Measurements from ENCODE around the gene TRIM7. TPM values are rescaled to one million over a fixed set of nuclear protein-coding genes. Genes with fewer than 3 reads are reported as not detected.
"Not testable (repeated sequence)": the region's sequence is repeated elsewhere in the genome, so short reads cannot be mapped to it uniquely, and the experiment has no call there.

TRIM7 gene
- total RNA-seq, 2 donors from 2014 or later: 5.8 to 14.2 TPM

DNA sequence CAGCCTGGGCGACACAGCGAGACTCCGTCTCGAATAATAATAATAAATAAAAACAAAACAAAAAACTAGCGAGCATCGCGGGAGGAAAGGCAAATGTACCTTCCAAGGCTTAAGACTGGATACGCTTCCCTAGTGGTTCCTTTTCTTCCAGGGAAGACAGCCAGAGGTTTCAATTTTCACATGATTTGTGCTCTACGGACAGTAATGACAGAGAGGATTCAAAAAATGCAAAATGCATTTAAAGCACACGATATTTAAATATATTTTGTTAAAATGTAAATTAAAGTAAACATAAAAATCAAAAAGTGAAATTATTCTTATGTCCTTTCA is 13.8 kb upstream of the TRIM7 start:
- DNase-seq (no peak), ATAC-seq (no peak)
- intact Hi-C loops (cut with DNase I, micrococcal nuclease): no loop called here

DNA sequence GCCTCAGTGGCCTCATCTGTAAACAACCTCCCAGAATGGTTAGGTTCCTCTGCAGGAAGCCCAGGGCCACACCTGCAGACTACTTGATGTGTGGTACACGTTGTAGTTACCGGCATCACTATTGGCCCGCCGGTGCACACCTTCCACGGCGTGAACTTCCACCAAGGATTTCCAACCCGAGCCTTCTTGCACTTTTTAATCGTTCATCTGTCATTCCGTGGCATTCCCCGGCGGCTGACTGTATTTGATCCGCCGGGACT is 12.7 kb upstream of the TRIM7 start:
- ATAC-seq (peak; percentile 13), DNase-seq (peak in 1 of 2 donors; percentile 46)
- intact Hi-C loops (cut with DNase I, micrococcal nuclease): no loop called here

DNA sequence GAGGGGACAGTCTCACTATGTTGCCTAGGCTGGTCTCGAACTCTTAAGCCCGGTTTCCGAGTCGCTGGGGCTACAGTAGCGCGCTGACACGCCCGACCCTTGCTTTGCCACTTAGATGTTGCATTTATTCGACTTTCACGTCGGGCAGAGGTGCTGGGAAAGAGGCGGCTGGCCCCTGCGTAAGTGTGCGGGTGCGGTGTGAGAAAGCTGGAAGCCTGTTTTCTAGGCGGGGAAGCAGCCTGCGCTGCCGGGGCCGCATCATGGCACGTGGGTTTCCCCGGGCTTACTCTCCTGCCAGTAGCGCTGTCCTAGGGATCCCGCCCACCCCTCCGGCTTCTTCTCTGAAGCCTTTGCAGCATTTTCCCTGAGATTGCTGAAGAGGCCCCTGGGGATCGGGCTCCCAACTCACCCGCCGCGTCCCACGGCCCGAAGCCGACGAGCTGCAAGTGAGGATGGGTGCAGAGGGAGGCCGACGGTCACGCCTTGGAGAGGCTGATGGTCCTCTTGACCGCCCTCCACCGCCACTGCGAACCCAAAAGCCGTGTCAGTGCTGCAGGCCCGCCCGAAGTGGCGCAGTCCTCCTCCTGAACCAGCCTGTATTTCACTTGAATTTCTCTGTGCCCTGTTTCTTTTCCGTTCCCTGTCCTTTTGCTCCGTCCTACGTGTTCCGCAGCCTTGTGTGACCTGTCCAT is 12.3 kb upstream of the TRIM7 start:
- peak; percentile 27 for ATAC-seq
- intact Hi-C loops (cut with DNase I, micrococcal nuclease): no loop called here
- DNase-seq: peak in 1 of 2 donors; percentile 56

DNA sequence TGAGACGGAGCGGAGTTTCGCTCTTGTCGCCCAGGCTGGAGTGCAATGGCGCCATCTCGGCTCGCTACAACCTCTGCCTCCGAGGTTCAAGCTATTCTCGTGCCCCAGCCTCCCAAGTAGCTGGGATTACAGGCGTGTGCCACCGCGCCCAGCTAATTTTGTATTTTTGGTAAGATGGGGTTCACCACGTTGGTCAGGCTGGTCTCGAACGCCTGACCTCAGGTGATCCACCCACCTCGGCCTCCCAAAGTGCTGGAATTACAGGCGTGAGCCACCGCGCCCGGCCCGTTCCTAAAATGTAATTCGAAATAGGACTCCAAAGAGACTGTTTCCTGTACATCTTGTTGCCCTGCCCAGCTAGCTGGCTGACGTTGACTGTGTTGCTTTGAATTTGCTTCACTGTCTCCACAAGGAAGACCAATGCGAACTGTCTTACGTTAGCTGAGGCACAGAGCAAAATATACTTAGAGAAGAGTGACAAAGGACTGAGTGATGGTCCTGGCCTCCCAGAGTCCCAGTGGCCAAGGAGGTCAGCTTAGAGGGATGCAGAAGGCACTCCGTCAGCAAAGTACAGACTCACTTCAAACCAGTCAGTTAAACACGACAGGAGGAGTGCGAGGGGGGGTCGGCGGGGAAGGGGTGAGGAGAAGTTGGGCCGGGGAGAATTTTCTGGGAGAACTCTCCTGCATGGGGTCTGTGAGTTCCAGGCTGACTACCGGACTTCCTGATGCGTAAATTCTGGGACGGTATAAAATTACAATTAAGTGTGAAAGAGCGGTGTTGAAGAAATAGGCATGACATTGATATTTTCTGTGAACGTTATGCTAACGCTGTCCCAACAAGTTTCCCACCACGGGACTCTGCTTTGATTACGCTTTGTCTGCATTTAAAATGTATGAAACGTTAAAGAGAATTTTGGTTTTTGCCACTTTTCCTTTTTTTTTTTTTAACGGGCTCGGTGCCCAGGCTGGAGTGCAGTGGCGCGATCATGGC is 11.3 kb upstream of the TRIM7 start:
- DNase-seq (no peak), ATAC-seq (no peak)
- intact Hi-C loops (cut with DNase I, micrococcal nuclease): no loop called here

DNA sequence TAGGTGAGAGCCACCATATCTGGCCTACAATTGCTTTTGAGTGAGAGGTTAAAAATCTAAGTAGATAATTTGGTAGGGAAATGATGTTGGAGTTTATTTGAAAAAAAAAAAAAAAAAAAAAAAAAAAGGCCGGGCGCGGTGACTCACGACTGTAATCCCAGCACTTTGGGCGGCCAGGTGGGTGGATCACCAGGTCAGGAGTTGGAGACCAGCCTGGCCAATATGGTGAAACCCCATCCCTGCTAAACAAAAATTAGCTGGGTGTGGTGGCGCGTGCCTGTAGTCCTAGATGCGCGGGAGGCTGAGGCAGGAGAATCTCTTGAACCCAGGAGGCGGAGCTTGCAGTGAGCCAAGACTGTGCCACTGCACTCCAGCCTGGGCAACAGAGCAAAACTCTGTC is 9.3 kb upstream of the TRIM7 start:
- ATAC-seq; DNase-seq; intact Hi-C loops (cut with DNase I, micrococcal nuclease): not testable (repeated sequence)

DNA sequence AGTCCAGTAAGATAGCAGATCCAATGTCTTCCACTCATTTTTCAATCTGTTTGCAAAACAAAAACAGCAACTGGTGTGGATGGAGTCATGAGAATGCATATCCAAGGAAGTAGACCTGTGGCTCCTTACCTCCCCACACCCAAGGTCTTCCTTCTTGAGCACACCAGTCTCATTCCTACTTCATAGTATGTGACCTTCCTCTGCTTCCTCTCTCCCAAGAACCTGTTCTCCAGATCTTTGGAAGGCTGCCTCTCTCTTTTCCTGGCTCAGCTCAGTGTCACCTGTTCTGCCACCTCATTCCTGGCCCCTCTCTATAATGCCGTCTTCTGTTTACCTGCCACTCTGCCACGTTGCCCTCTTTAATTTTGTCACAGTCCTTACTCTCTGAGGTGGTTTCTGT is 7.9 kb upstream of the TRIM7 start:
- DNase-seq (no peak), ATAC-seq (no peak)
- intact Hi-C loops (cut with DNase I, micrococcal nuclease): no loop called here

DNA sequence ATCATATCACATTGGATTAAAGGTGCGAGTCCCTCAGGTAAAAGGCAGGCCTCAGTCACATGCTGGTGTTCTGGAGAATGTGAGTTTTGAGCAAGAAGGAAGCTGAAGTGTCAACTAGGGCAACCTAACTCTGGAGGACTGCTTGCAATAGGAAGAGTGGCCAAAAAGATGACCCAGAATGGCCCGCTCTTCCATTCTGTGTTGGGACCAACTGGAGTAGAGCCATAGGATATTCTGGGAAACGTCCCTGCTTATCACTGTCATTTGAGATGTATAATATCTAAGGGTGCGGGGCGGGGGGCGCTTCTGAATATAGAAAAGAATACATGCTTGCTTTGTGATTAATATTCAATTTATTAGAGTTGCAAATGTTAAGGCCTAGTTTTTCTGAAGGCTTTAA is 7.1 kb upstream of the TRIM7 start:
- ATAC-seq (no peak), DNase-seq (no peak)
- intact Hi-C loops (cut with DNase I, micrococcal nuclease): no loop called here

DNA sequence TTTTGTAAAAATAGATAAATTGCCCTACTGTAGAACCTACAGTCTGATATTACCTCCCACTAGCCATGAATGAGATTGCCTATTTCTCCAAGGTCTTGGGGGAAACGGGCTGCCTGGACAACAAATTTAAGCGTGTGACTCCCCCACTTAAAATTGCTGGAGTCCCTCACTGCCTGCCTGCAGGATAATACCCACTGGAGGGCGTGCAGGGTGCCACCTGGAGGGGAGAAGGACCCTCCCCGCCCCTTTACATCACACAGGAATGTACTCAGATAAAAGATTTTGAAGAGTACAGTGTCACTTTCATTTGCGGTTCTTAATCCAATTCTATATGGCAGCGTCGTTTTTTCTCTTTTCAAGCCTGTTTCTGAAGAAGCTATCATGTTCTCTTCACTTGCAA is 6.2 kb upstream of the TRIM7 start:
- ATAC-seq: no peak
- no peak for DNase-seq
- intact Hi-C loops (cut with DNase I, micrococcal nuclease): no loop called here

DNA sequence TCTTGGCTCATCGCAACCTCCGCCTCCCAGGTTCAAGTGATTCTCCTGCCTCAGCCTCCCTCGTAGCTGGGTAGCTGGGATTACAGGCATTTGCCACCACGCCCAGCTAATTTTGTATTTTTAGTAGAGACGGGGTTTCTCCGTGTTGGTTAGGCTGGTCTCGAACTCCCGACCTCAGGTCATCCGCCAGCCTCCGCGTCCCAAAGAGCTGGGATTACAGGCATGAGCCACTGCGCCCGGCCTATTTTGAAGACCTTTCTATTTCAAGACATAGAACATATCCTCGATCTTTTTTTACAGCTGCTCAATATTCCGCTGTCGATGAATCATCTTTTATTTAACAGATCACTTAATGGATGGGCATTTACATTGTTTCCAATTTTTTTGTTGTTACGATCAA is 5.7 kb upstream of the TRIM7 start:
- DNase-seq; ATAC-seq; intact Hi-C loops (cut with DNase I, micrococcal nuclease): not testable (repeated sequence)

DNA sequence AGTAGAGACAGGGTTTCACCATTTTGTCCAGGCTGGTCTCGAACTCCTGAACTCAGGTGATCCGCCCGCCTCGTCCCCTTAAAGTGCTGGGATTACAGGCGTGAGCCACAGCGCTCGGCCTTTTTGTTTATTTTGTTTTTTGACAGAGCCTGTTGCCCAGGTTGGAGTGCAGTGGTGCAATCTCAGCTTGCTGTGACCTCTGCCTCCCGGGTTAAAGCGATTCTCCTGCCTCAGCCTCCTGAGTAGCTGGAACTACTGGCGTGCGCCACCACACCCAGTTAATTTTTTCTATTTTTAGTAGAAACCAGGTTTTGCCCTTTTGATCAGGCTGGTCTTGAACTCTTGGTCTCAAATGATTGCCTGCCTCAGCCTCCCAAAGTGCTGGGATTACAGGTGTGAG is 5.2 kb upstream of the TRIM7 start:
- ATAC-seq; intact Hi-C loops (cut with DNase I, micrococcal nuclease); DNase-seq: not testable (repeated sequence)

DNA sequence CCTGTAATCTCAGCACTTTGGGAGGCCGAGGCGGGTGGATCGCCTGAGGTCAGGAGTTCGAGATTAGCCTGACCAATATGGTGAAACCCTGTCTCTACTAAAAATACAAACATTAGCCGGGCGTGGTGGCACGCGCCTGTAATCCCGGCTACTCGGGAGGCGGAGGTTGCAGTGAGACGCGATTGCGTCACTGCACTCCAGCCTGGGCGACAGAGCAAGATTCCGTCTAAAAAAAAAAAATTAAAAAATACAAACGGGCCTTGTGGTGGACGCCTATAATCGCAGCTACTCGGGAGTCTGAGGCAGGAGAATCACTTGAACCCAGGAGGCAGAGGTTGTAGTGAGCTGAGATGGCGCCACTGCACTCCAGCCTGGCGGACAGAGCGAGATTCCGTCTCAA is 4.0 kb upstream of the TRIM7 start:
- DNase-seq; intact Hi-C loops (cut with DNase I, micrococcal nuclease); ATAC-seq: not testable (repeated sequence)

DNA sequence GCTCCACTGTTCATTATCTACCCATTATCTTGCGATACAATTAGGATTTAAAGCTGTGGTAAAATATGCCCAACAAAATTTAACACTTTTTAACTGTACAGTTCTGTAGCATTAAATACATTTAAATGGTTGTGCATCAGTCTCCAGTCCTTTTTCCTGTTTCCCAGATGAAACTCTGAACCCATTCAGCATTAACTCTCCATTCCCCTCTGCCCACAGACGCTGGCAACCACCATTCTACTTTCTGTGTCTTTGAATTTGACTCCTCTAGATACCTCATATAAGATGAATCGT is 2.9 kb upstream of the TRIM7 start:
- intact Hi-C loops (cut with DNase I, micrococcal nuclease): no loop called here
- no peak for DNase-seq
- ATAC-seq: no peak

DNA sequence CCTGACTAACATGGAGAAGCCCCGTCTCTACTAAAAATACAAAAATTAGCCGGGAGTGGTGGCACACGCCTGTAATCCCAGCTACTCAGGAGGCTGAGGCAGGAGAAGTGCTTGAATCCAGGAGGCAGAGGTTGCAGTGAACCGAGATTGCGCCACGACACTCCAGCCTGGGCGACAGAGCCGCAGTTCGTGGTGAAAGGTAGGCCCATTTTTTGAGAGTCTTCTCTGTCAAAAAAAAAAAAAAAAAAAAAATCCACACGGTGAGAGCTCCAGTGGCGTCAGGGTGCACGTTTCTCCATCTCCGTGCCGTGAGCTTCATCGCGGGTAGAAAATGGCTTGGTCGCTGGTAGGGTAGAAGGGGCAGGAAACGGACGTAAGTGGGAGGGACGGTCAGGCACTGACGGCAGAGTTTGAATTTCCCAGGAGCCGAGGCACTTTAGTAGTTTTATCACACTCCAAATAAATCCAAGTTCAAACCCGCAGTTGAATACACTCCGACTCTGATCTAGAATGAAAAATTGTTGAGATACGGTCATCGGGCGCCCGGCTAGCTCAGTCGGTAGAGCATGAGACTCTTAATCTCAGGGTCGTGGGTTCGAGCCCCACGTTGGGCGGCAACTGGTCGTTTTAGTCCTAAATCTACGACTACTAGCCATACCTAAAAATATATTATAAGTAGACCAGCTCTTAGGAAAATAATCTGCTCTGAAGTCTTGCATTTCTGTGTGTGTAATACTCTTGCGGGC is 2.4 kb upstream of the TRIM7 start:
- DNase-seq (peak in 1 of 2 donors; percentile 72), ATAC-seq (peak; percentile 37)
- intact Hi-C loops (cut with DNase I, micrococcal nuclease): no loop called here

DNA sequence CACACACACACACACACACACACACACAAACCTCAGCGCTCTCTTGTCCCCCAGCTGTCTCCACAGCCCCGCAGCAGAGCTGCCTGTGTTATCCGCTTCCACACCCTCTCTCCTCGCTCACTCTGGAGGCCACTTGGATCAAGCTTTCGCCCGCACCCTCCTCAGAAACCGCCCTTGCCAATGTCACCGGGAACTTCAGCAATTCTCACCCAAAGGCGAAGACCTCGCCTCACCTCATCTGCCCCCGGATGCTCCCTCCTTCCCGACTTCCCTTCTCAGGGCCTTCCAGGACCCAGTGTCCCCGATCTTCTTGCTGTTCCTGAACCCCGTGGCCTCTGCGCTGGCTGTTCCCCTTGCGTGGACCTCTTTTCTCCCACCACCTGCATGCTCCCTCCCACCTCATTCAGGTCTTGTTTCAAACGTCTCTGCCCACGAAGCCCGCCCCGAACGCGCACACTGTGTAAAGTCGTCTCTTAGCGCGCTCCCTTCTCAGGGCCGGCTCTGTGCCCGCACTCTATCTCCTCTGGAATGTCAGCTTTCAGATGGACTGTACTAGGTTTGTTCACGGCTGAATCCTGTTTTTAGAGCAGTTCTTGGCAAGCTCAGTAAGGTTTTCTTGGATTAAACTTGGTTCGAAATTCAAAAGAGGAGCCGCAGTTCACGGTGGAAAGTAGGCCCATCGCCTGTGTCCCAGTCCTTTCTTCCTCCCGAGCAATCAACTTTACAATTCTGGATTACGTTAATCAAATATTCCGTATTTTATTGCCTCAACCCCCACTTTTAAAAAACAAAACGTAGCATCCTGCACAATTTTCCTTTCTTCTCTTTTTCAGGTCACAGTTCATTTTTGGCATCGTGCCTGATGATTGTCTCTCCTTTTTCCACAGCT is 1.0 kb upstream of the TRIM7 start:
- ATAC-seq: no peak
- no peak for DNase-seq
- intact Hi-C loops (cut with DNase I, micrococcal nuclease): no loop called here

DNA sequence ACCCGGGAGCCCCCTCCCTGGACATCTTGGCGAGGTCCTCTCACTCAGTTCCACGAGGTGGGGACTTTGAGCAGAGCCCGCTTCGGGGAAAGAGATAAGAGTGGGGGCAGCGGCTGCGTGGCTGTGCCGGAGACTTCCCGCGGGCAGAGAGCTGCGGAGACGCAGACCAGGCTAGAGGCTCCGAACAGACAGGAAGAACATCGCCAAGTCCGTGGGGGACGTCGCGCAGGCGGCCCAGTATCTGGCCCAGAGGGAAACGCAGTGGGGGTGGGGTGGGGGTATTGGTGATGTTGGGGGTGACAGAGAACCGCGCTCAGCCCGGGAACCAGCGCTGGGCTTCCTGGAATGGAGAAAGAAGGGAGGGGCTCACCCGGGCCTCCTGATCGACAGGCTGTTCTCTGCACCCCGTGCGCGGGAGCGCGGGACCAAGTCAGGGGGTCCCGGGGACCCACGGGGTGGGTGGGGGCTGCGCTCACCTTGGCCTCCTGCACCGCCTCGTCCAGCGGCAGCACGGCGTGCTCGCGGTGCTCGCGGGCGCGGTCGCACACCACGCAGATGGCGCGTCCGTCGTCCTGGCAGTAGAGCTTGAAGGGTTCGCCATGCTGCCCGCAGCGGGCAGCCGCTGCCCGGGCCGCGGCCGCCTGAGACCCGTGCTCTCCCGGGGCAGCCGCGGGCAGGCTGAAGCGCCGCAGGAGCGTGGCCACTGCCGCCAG is 727 bp downstream of the TRIM7 start:
- intact Hi-C loops (cut with DNase I, micrococcal nuclease): no loop called here
- peak in 1 of 2 donors; percentile 48 for DNase-seq
- ATAC-seq: peak; percentile 29

DNA sequence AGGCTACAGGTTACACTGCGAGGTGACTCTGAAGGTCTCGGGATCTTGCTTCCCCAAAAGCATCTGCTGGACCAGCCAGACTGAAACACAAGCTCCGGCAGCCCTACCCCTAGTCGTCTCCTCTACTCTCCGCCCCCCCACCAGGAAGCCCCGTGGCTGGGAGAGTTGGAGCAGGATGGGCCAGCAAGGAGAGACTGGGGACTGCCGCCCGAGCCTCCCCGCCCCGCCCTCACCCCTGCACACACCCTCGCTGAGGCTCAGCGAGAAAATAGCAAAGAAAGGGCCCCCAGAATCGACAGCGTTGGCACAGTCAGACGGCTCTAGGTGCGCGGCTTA is 1.3 kb downstream of the TRIM7 start:
- DNase-seq (no peak), ATAC-seq (peak; percentile 10)
- intact Hi-C loops (cut with DNase I, micrococcal nuclease): no loop called here

DNA sequence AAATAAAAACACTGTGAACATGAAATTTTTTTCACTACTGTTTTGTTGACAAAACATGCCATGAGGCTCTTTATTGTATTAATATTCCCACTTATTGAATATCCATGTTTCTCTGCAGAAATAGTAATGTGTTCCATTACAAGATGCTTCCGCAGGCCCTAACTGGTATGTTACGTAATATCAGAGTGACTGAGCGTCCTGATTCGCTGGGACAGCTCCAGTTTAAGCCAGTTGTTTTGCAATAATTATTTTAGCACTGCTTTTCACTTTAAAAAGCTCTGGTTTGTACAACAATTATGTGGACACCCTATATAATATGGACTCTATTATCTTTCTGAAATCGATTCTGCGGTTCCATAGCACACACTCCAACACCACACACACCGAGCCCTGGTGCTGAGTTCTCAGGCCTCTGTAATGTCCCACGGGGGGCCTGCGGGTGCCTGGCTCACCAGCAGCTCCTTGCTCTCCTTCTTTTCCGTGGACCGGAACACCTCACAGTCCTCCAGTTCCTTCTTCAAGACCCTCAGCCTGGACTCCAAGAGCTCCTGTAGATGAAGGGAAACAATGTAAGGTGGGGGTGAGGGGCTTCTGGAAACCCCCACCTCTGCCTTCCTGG is 1.8 kb downstream of the TRIM7 start:
- intact Hi-C loops (cut with DNase I, micrococcal nuclease): no loop called here
- ATAC-seq (no peak), DNase-seq (no peak)

DNA sequence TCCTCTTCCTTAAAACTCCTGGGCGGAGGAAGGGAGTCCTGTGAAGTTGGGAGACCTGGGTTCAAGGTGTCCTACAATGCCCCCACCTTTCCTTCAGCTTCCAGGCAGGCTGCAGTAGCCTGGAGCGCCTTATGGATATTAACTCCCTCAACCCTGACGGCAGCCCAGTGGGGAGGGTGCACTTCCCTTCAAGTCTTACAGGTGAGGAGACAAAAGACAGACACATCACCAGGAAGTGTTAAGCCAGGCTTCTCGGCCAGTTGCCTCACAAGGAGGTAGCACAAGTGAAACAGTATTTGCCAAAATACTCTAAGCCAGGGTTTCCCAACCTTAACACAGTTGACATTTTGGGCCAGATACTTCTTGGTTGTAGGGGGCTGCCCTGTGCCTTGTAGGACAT is 4.2 kb downstream of the TRIM7 start:
- DNase-seq: no peak
- ATAC-seq: no peak
- intact Hi-C loops (cut with DNase I, micrococcal nuclease): no loop called here
